Psoas muscle (tissue), 8 donors: ENCODE measurements around the gene RIPOR3. TPM values are rescaled to one million over a fixed set of nuclear protein-coding genes. Genes with fewer than 3 reads are reported as not detected.

Experiments used
- ATAC-seq, 4 donors: fragments of 200-7000 bp; cut with Tn5 transposase; one replicate each; pipeline ENCODE4 v1.9.1; 2020; ENCODE audit warnings: moderate library complexity in 3 of 4, mild to moderate bottlenecking in 2 of 4
- DNase-seq, 2 donors: peaks; one replicate each; pipeline ENCODE4 v3.0.0-alpha.2; 2020
- H3K27ac ChIP-seq: fragments of 200-600 bp; one replicate; pipeline ENCODE4 v1.8.0; 2022
- H3K27me3 ChIP-seq, 3 donors: fragments of 200-600 bp in 1 of 3; one replicate each; pipeline versions ENCODE4 v1.6.1 to v1.8.0; 2013 to 2022; ENCODE audit warnings: low read length in 2 of 3, mild to moderate bottlenecking in 2 of 3, moderate library complexity in 1 of 3; ENCODE audit not compliant: insufficient read depth in 3 of 3
- H3K36me3 ChIP-seq, 2 donors: fragments of 200-600 bp in 1 of 2; one replicate each; pipeline versions ENCODE4 v1.6.1 to v1.8.0; 2013 to 2022; ENCODE audit warnings: low read depth in 1 of 2, mild to moderate bottlenecking in 1 of 2, moderate library complexity in 1 of 2; ENCODE audit not compliant: insufficient read depth in 1 of 2
- H3K4me1 ChIP-seq: fragments of 200-600 bp; one replicate; pipeline ENCODE4 v1.8.0; 2022
- H3K4me3 ChIP-seq: fragments of 200-600 bp; one replicate; pipeline ENCODE4 v1.8.0; 2022; ENCODE audit warnings: mild to moderate bottlenecking
- H3K9me3 ChIP-seq: fragments of 200-600 bp; one replicate; pipeline ENCODE4 v1.8.0; 2022
- WGBS, 3 donors: extraction: QIAGEN DNeasy Blood & Tissue Kit; methylation state at CpG; one replicate each; pipeline versions ENCODE4 v1.1.6 to v1.1.7; 2013; 5-methylcytosine and 5-hydroxymethylcytosine counted together
- intact Hi-C, 2 donors: fragments of 100-400 bp; cut with DNase I; formaldehyde crosslinking; loops; one replicate each; pipeline versions ENCODE4 v1.11.0 to v1.14.2; 2022
- polyA plus RNA-seq, 3 donors: library from polyadenylated mRNA; stranded (reverse); fragments of 200-250 nt; gene quantifications; one replicate each; pipeline ENCODE4 v1.2.3, GENCODE V29; 2013
- total RNA-seq, 4 donors: library from RNA; stranded (reverse); fragmentation: NEBNext Ultra II Directional in 2 of 4; extraction: Animal tissue kit (Norgen Biotek cat#: 25700) in 2 of 4; gene quantifications; one replicate each; pipeline versions ENCODE4 v1.2.1 to v1.2.4, GENCODE V29; 2021 to 2023
- TF ChIP-seq, protein P1 (sequence below): fragments of 200-600 bp; IDR thresholded peaks from one replicate; pipeline ENCODE4 v1.8.0; 2022; ENCODE audit warnings: antibody characterized with exemption
- donor health status: healthy with polysubstance abuse.
- donor health status: DM: no; HTN: no; CAD: no; lungs with moderate emphysema.
- donor health status: Bipolar disorder and iron deficiency.
- donor health status: healthy.
- donor health status: DM: yes; HTN: yes; CAD: no.
- donor health status: DM: no; HTN: no; CAD: no.
- donor health status: DM: no; HTN: no; CAD: no.
- donor health status: DM: yes; HTN: yes; CAD: no.

The RIPOR3 gene
- total and polyA plus RNA-seq, 7 donors: 3.1 to 5.7 (median 5.2) TPM

DNA sequence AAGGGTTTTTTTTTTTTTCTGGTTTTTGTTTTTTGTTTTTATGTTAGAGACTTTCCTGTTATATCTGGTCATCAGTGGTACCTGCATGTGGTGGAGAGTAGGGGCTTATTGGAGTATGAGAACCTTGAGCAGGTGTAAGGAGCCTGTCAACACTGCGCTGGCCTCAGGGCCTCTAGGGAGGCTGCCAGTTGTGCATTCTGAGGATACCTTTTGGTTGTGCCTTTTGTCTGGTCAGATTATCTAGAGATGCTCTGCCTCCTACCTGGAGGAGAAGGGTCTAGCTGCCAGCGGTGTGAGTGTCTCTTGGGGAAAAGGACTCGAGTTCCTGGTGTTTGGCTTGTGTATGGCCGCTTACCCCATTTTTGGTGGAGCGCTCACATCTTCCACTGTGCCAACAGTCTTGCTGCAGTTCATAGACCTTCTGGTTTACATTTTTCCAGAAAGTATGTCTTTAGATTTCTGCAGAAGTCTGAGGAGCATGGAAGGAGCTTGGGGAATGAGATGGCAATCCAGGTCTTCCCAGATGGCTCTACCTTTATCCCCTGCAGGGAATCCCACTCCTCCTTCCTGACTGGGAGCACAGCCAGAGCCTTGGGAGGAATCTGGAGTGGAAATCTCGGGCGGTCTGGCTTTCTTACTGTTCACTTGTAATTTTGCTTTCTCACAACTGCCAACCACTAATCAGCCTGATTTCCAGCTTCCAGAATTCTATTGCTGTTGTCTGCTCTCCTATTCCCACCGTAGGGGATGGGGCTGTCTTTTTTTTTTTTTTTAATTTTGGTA, 131.3 kb downstream of the RIPOR3 start:
- Histone ChIP-seq H3K27ac (peak overlapping the region; percentile 86), H3K27me3 (no peaks in the 10 kb centered on the region), H3K4me1 (peaks cover 40% of the 10 kb centered on the region), H3K36me3 (peaks cover 8 to 10% of the 10 kb centered on the region in 2 donors), H3K4me3 (no peak overlapping the region), H3K9me3 (no peaks in the 10 kb centered on the region)
- DNase-seq: no peak
- no peak for ATAC-seq
- WGBS, 3 donors: 79 to 85% (median 79%) methylated on average over 8 of the region's 8 CpGs
- TF ChIP-seq, protein P1, sequence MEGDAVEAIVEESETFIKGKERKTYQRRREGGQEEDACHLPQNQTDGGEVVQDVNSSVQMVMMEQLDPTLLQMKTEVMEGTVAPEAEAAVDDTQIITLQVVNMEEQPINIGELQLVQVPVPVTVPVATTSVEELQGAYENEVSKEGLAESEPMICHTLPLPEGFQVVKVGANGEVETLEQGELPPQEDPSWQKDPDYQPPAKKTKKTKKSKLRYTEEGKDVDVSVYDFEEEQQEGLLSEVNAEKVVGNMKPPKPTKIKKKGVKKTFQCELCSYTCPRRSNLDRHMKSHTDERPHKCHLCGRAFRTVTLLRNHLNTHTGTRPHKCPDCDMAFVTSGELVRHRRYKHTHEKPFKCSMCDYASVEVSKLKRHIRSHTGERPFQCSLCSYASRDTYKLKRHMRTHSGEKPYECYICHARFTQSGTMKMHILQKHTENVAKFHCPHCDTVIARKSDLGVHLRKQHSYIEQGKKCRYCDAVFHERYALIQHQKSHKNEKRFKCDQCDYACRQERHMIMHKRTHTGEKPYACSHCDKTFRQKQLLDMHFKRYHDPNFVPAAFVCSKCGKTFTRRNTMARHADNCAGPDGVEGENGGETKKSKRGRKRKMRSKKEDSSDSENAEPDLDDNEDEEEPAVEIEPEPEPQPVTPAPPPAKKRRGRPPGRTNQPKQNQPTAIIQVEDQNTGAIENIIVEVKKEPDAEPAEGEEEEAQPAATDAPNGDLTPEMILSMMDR: no peak
- intact Hi-C loops: no loop called here

DNA sequence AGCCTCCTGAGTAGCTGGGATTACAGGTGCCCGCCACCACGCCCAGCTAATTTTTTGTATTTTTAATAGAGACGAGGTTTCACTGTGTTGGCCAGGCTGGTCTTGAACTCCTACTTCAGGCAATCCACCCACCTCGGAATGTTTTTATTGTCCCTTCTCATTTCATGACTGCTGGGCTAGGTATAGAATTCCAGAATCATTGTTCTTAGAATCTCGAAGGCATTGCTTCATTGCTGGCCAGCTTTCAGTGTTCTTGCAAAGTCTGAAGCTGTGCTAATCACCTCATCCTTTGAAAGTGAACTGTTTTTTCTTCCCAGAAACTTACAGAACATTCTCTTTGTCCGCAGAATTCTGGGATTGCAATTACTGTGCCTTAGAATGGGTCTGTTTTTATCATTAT, 132.2 kb downstream of the RIPOR3 start:
- no peak overlapping the region for H3K27ac ChIP-seq
- no peaks in the 10 kb centered on the region for H3K27me3 ChIP-seq
- intact Hi-C loops: no loop called here
- WGBS, 3 donors: 80 to 91% (median 88%) methylated on average over 6 of the region's 6 CpGs
- peaks cover 0 to 9% of the 10 kb centered on the region in 2 donors for H3K36me3 ChIP-seq
- H3K4me1 ChIP-seq: peaks cover 40% of the 10 kb centered on the region
- no peaks in the 10 kb centered on the region for H3K9me3 ChIP-seq
- no peak for ATAC-seq
- TF ChIP-seq, protein P1: no peak
- no peak overlapping the region for H3K4me3 ChIP-seq
- no peak for DNase-seq

DNA sequence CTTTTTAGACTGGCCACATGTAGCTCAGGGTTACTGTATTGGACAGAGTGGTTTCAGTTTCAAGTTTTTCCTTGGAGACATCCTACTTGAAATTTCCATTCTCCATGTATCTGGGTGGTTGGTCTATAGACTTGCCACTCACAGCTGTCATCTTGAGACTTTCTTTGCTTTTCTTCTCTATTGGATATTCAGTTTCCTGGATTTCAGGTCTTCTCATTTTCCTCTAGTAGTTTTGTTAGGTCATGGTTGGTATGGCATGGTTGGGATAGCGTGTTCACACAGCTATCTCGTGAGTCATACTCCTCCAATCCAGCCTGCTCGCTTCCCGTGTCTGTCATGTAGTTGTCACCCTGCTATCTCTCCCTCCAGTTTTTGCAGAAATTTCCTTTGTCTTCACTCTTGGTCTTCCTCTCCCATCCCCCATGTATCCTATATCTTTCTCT, 132.8 kb downstream of the RIPOR3 start:
- WGBS, 3 donors: 58 to 83% (median 75%) methylated on average over 4 of the region's 4 CpGs
- Histone ChIP-seq H3K4me3 (no peak overlapping the region), H3K27ac (no peak overlapping the region), H3K36me3 (peaks cover 0 to 9% of the 10 kb centered on the region in 2 donors), H3K4me1 (peaks cover 35% of the 10 kb centered on the region), H3K9me3 (no peaks in the 10 kb centered on the region), H3K27me3 (no peaks in the 10 kb centered on the region)
- ATAC-seq (peak in 2 of 4 donors; percentile 42 to 51), DNase-seq (no peak)
- intact Hi-C loops: no loop called here
- TF ChIP-seq, protein P1: no peak

DNA sequence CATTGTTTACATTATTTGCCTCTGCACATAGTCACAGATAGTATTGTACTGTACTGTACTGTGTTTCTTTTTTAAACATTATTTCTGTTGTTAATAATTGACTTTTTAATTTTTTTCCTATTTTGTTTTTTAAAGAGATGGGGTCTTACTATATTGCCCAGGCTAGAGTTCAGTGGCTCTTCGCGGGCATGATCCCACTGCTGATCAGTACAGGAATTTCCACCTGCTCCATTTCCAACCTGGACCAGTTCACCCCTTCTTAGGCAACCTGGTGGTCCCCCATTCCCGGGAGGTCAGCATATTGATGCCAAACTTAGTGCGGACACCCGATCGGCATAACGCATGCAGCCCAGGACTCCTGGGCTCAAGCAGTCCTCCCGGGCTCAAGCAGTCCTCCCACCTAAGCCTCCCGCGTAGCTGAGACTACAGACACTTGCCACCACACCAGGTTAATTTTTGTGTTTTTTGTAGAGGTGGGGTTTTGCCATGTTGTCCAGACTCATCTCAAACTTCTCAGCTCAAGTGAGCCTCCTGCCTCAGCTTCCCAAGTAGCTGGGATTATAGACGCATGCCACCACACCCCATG, 133.7 kb downstream of the RIPOR3 start:
- ATAC-seq (no peak), DNase-seq (no peak)
- intact Hi-C loops: no loop called here
- Histone ChIP-seq H3K4me3 (no peak overlapping the region), H3K4me1 (peaks cover 26% of the 10 kb centered on the region), H3K36me3 (peaks cover 0 to 9% of the 10 kb centered on the region in 2 donors), H3K27me3 (no peaks in the 10 kb centered on the region), H3K27ac (no peak overlapping the region), H3K9me3 (no peaks in the 10 kb centered on the region)
- TF ChIP-seq, protein P1: no peak
- 95 to 97% (median 97%) methylated on average over 11 of the region's 11 CpGs for WGBS, 3 donors
